Esophagus (tissue), 2 donors: Measurements from ENCODE around the gene TIAM2. TPM values are rescaled to one million over a fixed set of nuclear protein-coding genes. Genes with fewer than 3 reads are reported as not detected.

Source experiments
- H3K27ac ChIP-seq, 2 donors: one replicate each; pipeline ENCODE4 v1.5.1; 2013; ENCODE audit warnings: low read depth in 2 of 2, mild to moderate bottlenecking in 2 of 2, inconsistent platforms in 1 of 2, low read length in 1 of 2, moderate library complexity in 1 of 2
- H3K27me3 ChIP-seq, 2 donors: one replicate each; pipeline ENCODE4 v1.6.1; 2013; ENCODE audit warnings: low read length in 2 of 2, control low read depth in 1 of 2, mild to moderate bottlenecking in 1 of 2; ENCODE audit not compliant: insufficient read depth in 2 of 2, control insufficient read depth in 1 of 2
- H3K36me3 ChIP-seq, 2 donors: one replicate each; pipeline ENCODE4 v1.6.1; 2013; ENCODE audit warnings: low read length in 1 of 2; ENCODE audit not compliant: control insufficient read depth in 2 of 2, insufficient read depth in 2 of 2
- H3K4me1 ChIP-seq, 2 donors: one replicate each; pipeline ENCODE4 v1.6.1; 2013; ENCODE audit warnings: low read length in 1 of 2; ENCODE audit not compliant: control insufficient read depth in 2 of 2, insufficient read depth in 2 of 2
- H3K4me3 ChIP-seq, 2 donors: one replicate each; pipeline ENCODE4 v1.5.1; 2013; ENCODE audit warnings: low read length in 2 of 2, mild to moderate bottlenecking in 2 of 2, low read depth in 1 of 2, moderate library complexity in 1 of 2
- H3K9me3 ChIP-seq, 2 donors: one replicate each; pipeline ENCODE4 v1.6.1; 2013; ENCODE audit warnings: mild to moderate bottlenecking in 2 of 2, low read depth in 1 of 2, low read length in 1 of 2, moderate library complexity in 1 of 2; ENCODE audit not compliant: control insufficient read depth in 2 of 2, insufficient read depth in 1 of 2
- WGBS, 2 donors: extraction: QIAGEN DNeasy Blood & Tissue Kit; methylation state at CpG; one replicate each; pipeline ENCODE4 v1.1.7; 2013; 5-methylcytosine and 5-hydroxymethylcytosine counted together
- polyA plus RNA-seq, 2 donors: library from polyadenylated mRNA; stranded (reverse); fragments of 200-250 nt; gene quantifications; one replicate each; pipeline ENCODE4 v1.2.3, GENCODE V29; 2013
- donor health status: healthy with polysubstance abuse.
- donor health status: Bipolar disorder and iron deficiency.

Gene TIAM2
- polyA plus RNA-seq, 2 donors, result 2.3 to 3.1 TPM

- Histone ChIP-seq H3K36me3 (peaks cover 0 to 5% of the 10 kb centered on the region in 2 donors), H3K4me1 (peaks cover 6 to 9% of the 10 kb centered on the region in 2 donors), H3K27ac (no peak overlapping the region), H3K27me3 (no peaks in the 10 kb centered on the region), H3K4me3 (no peak overlapping the region), H3K9me3 (no peaks in the 10 kb centered on the region)
Observed at GRCh38 chr6:155276638-155277037, 281.5 kb downstream of the TIAM2 start.

GRCh38 chr6:155278319-155279049 is 283.4 kb downstream of the TIAM2 start:
- Histone ChIP-seq H3K36me3 (peaks cover 0 to 5% of the 10 kb centered on the region in 2 donors), H3K4me3 (no peak overlapping the region), H3K27me3 (no peaks in the 10 kb centered on the region), H3K27ac (peak overlapping the region in 1 of 2 donors; percentile 63), H3K4me1 (peaks cover 4 to 7% of the 10 kb centered on the region in 2 donors), H3K9me3 (no peaks in the 10 kb centered on the region)
- WGBS, 2 donors, result 77 to 82% methylated on average over 5 of the region's 5 CpGs

GRCh38 chr6:155284775-155285174 is 289.7 kb downstream of the TIAM2 start:
- Histone ChIP-seq H3K27ac (no peak overlapping the region), H3K27me3 (no peaks in the 10 kb centered on the region), H3K36me3 (peaks cover 3 to 8% of the 10 kb centered on the region in 2 donors), H3K4me1 (no peaks in the 10 kb centered on the region), H3K9me3 (no peaks in the 10 kb centered on the region), H3K4me3 (no peak overlapping the region)
- 83 to 88% methylated on average over 4 of the region's 4 CpGs for WGBS, 2 donors

- no peaks in the 10 kb centered on the region for H3K9me3 ChIP-seq
- H3K4me1 ChIP-seq, result no peaks in the 10 kb centered on the region
- H3K36me3 ChIP-seq, result peaks cover 3 to 11% of the 10 kb centered on the region in 2 donors
- WGBS, 2 donors, result 83 to 88% methylated on average over 2 of the region's 2 CpGs
- no peaks in the 10 kb centered on the region for H3K27me3 ChIP-seq
- no peak overlapping the region for H3K27ac ChIP-seq
- H3K4me3 ChIP-seq, result no peak overlapping the region
Observed at GRCh38 chr6:155287762-155288161, 292.6 kb downstream of the TIAM2 start.

GRCh38 chr6:155290491-155290890 is 295.4 kb downstream of the TIAM2 start:
- Histone ChIP-seq H3K9me3 (no peaks in the 10 kb centered on the region), H3K27ac (no peak overlapping the region), H3K4me1 (no peaks in the 10 kb centered on the region), H3K36me3 (peaks cover 3 to 9% of the 10 kb centered on the region in 2 donors), H3K4me3 (no peak overlapping the region), H3K27me3 (no peaks in the 10 kb centered on the region)
- WGBS, 2 donors, result 93 to 94% methylated on average over 5 of the region's 5 CpGs

GRCh38 chr6:155291291-155291690 is 296.2 kb downstream of the TIAM2 start:
- Histone ChIP-seq H3K27me3 (no peaks in the 10 kb centered on the region), H3K4me1 (no peaks in the 10 kb centered on the region), H3K4me3 (no peak overlapping the region), H3K9me3 (no peaks in the 10 kb centered on the region), H3K36me3 (peaks cover 3 to 9% of the 10 kb centered on the region in 2 donors), H3K27ac (no peak overlapping the region)
- 88 to 91% methylated on average over 3 of the region's 3 CpGs for WGBS, 2 donors

- H3K36me3 ChIP-seq, result peaks cover 6 to 8% of the 10 kb centered on the region in 2 donors
- no peak overlapping the region for H3K4me3 ChIP-seq
- no peaks in the 10 kb centered on the region for H3K9me3 ChIP-seq
- H3K27me3 ChIP-seq, result no peaks in the 10 kb centered on the region
- 72 to 77% methylated on average over 5 of the region's 5 CpGs for WGBS, 2 donors
- H3K27ac ChIP-seq, result no peak overlapping the region
- no peaks in the 10 kb centered on the region for H3K4me1 ChIP-seq
Observed at GRCh38 chr6:155292711-155293110, 297.6 kb downstream of the TIAM2 start.

GRCh38 chr6:155297669-155298068 is 302.6 kb downstream of the TIAM2 start:
- Histone ChIP-seq H3K9me3 (no peaks in the 10 kb centered on the region), H3K27ac (no peak overlapping the region), H3K4me3 (no peak overlapping the region), H3K4me1 (no peaks in the 10 kb centered on the region), H3K27me3 (no peaks in the 10 kb centered on the region), H3K36me3 (peaks cover 2 to 3% of the 10 kb centered on the region in 2 donors)
- WGBS, 2 donors, result 88 to 94% methylated on average over 3 of the region's 3 CpGs

GRCh38 chr6:155301867-155302266 is 306.8 kb downstream of the TIAM2 start:
- Histone ChIP-seq H3K36me3 (peaks cover 0 to 3% of the 10 kb centered on the region in 2 donors), H3K27ac (no peak overlapping the region)
- WGBS, 2 donors, result 94 to 97% methylated on average over 2 of the region's 2 CpGs

GRCh38 chr6:155303361-155303870 is 308.3 kb downstream of the TIAM2 start:
- Histone ChIP-seq H3K9me3 (no peaks in the 10 kb centered on the region), H3K27ac (no peak overlapping the region), H3K36me3 (peaks cover 0 to 3% of the 10 kb centered on the region in 2 donors), H3K4me1 (no peaks in the 10 kb centered on the region), H3K4me3 (no peak overlapping the region), H3K27me3 (no peaks in the 10 kb centered on the region)
- WGBS, 2 donors, result 59 to 71% methylated on average over 4 of the region's 4 CpGs

More at GRCh38 chr6:155301867-155302266, 306.8 kb downstream of the TIAM2 start:
- Histone ChIP-seq H3K9me3 (no peaks in the 10 kb centered on the region), H3K4me1 (no peaks in the 10 kb centered on the region), H3K27me3 (no peaks in the 10 kb centered on the region), H3K4me3 (no peak overlapping the region)
